ENCODE data around the gene POLK. TPM values are rescaled to one million over a fixed set of nuclear protein-coding genes. Genes with fewer than 3 reads are reported as not detected.
A peak's percentile ranks its signal among the peaks of the same experiment; 100 is the strongest.
"Not testable (repeated sequence)": the region's sequence is repeated elsewhere in the genome, so short reads cannot be mapped to it uniquely, and the experiment has no call there.

POLK gene
- total RNA-seq, 1 experiment from 2014 or later: 36.1 TPM

DNA sequence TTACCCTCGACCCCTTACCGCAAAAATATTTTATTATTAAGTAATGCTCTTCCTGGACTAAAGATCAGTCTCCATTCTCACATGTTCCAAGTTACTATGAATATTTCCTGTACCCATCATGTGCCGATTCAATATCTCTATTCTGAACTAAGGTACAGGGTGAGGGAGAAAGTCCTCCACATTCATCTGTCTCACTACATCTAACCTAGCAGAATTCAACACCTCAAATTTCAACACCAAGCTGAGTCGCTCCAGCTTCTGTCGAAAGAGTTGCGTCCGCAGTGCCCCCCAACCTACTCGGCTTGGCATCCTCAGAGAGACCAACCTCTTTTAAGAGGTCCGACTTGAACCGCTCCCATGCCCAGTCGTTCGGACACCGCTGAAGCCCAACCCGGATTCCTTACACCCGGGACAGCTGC, 1.3 kb upstream of the POLK start:
- DNase-seq (ENCODE audit: low spot score): no peak

GRCh38 chr5:75510836-75511434, 756 bp upstream of the POLK start:
- peak; percentile 26 for DNase-seq (ENCODE audit: low spot score)

DNA sequence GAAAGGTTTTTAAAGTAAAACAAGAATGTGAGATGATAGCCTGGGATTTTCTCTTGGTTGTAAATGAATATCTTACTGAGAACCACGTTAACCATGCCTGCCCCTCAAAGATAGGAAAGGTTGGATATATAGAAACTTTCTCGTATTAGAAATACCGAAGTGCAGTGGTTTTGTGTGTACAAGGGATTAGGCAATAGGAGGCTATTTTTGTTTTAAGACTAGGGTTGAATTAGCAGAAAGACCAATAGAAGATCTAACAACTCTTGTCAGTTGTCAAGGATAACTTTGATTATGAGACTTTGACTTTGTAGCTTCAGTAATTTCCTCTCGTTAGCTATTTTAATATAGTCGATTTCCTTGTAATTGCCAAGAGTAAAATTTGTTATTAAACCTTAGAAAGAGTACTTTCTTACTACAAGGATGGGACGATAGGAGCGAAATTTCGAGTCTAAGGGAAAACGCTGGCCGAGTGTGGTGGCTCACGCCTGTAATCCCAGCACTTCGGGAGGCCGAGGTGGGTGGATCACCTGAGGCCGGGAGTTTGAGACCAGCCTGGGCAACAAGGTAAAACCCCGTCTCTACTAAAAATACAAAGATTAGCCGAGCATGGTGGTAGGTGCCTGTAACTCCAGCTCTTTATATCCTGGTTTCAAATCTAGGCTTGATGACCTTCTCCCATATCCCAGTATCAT, 838 bp downstream of the POLK start:
- DNase-seq (ENCODE audit: low spot score): peak; percentile 21

GRCh38 chr5:75513841-75514240, 2.1 kb downstream of the POLK start:
- no peak for DNase-seq (ENCODE audit: low spot score)

DNA sequence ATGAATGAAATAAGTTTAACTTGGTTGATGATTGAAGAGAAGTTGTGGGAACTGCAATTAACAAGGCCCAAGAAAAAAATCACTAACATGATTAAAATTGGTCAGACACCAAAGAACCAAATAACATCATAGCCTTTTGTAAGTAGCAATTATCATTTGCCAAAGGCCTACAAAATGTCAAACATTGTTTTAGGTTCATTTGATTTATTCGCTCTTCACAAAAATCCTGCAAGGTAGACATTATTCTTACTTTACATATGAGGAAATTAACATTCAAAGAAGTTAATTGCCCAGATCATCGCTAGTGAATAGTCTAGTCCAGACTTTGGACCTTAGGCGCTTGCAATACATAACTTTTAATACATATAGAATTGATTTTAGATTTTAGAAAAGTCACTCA, 2.6 kb downstream of the POLK start:
- DNase-seq (ENCODE audit: low spot score): no peak

DNA sequence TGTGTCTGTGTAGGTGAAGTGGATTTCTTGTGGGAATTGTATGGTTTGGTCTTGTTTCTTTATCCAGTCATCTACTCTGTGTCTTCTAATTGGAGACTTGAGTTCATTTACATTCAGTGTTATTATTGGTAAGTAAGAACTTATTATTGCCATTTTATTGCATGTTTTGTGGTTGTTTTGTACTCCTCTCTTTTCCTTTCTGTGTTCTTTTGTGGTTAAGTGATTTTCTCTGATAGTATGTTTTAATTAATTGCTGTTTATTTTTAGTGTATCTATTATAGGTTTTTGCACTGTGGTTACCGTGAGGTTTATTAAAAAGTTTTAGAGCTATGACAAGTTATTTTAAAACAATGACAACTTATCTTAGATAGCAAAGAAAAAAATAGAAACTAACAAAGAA, 8.1 kb downstream of the POLK start:
- DNase-seq (ENCODE audit: low spot score): no peak

DNA sequence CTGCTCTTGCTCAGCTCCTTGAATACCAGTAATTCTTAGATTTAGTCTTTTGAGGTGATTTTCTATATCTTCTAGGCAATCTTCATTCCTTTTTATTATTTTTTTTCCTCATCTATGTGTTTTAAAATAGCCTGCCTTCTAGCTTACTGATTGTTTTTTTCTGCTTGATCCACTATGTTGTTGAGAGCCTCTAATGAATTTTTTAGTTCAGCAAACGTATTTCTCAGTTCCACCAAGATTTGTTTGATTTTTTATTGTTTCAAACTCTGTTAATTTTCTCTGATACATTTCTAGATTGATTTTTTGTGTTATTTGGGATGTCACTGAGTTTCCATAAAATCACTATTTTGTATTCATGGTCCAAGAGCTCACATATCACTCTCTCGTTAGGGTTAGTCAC, 9.5 kb downstream of the POLK start:
- DNase-seq (ENCODE audit: low spot score): no peak

GRCh38 chr5:75522025-75522424, 10.3 kb downstream of the POLK start:
- DNase-seq (ENCODE audit: low spot score): no peak

DNA sequence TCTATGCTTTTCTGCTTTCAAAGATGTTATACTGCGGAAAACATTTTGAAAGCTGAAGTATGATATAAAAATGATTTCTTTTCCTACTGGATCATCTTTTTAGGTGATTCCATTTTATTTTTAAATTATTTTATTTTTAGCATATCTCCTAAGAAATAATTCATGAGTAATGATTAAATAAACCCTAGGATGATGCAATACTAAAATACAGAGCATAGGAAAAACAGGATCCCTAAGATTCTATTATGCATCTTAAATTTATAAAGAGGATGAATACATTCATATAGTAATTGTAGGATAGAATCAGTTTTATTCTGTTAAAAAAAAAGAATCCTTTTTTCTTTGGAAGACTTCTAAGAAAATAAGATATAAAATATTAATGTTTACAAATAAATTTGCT, 10.9 kb downstream of the POLK start:
- no peak for DNase-seq (ENCODE audit: low spot score)

GRCh38 chr5:75523275-75523674, 11.6 kb downstream of the POLK start:
- DNase-seq (ENCODE audit: low spot score): no peak

DNA sequence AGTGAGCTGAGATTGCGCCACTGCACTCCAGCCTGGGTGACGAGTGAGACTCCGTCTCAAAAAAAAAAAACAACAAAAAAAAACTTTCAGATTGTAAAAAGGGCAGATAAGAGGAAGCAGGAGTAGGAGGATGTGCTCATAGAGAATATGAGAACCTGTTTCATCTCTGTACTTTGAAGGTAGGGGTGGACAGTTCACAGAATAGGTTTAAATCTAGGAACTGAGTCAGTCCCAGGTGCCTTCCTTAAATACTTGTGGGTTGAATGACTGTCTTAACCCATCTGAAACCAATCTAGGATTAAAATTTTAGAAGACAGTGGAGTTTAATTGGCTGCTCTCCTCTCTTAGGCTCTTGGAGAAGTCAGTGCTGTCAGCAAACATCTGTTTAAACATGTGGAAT, 12.4 kb downstream of the POLK start:
- no peak for DNase-seq (ENCODE audit: low spot score)

DNA sequence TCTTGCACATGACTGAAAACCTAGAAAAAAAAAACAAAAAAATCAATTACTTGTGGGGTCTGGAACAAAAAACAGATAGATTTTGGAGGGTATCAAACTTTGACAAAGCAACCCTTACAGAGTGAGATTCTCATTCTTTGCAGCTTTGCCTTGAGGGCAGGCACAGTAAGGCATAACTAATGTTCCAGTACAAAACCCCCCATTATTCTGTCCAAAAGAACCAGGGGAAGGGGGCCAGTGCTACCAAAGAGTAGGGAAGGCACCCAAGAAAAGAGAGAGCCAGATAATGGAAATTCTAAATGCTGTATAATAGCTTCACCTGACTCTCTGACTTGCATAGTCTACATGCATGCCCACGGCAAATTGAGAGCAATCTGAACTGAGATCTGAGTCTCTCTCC, 12.9 kb downstream of the POLK start:
- DNase-seq (ENCODE audit: low spot score): no peak

GRCh38 chr5:75525344-75525743, 13.7 kb downstream of the POLK start:
- no peak for DNase-seq (ENCODE audit: low spot score)

GRCh38 chr5:75526070-75526469, 14.4 kb downstream of the POLK start:
- DNase-seq (ENCODE audit: low spot score): no peak

- no peak for DNase-seq (ENCODE audit: low spot score)
Observed at GRCh38 chr5:75529185-75529584, 17.5 kb downstream of the POLK start.

DNA sequence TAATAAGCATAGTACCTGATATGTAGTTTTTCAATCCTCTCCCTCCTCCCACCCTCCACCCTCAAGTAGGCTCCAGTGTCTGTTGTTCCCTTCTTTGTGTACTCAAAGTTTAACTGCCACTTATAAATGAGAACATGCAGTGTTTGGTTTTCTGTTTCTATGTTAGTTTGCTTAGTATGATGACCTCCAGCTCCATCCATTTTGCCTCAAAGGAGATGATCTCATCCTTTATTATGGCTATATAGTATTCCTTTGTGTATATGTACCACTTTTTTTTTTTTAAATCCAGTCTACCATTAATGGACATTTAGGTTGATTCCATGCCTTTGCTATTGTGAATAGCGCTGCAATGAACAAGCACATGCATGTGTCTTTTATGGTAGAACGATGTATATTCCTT, 20.5 kb downstream of the POLK start:
- no peak for DNase-seq (ENCODE audit: low spot score)

- not testable (repeated sequence) for DNase-seq (ENCODE audit: low spot score)
Observed at GRCh38 chr5:75533716-75534115, 22.0 kb downstream of the POLK start.

GRCh38 chr5:75534734-75535133, 23.0 kb downstream of the POLK start:
- no peak for DNase-seq (ENCODE audit: low spot score)

- no peak for DNase-seq (ENCODE audit: low spot score)
Observed at GRCh38 chr5:75536147-75536546, 24.5 kb downstream of the POLK start.

- no peak for DNase-seq (ENCODE audit: low spot score)
Observed at GRCh38 chr5:75536694-75537360, 25.1 kb downstream of the POLK start.

DNA sequence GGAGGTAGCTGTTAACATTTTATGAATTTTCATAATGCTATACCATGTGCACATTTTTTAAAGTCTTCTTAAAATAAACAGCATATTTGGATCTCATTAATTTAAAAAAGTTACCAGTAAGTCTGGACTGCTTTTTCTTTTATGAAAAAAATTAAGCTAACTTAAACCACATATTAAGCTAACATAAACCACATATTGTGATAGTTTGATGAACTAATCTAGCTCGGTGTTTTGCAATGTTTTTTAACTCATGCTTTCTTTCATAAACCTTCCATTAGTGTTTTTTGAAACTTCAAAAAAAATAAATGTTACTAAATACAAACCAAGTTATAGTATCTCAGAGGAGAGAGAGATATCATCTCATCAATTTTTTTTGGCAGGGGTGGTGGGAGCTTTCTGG, 26.5 kb downstream of the POLK start:
- no peak for DNase-seq (ENCODE audit: low spot score)

GRCh38 chr5:75545131-75545530, 33.4 kb downstream of the POLK start:
- no peak for DNase-seq (ENCODE audit: low spot score)

DNA sequence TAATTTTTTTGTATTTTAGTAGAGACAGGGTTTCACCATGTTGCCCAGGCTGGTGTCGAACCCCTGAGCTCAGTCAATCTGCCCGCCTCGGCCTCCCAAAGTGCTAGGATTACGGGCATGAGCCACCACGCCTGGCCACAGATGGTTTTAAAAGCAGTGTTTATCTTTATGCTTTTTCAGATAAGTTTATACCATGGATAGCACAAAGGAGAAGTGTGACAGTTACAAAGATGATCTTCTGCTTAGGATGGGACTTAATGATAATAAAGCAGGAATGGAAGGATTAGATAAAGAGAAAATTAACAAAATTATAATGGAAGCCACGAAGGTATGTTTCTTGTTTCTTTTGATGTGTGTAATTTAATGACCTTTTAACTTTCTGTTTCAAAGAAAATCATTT, 35.1 kb downstream of the POLK start:
- DNase-seq (ENCODE audit: low spot score): no peak

Measured in A172 (cell line).